OCI-LY3 (cell line): Measurements from ENCODE around the gene MCTP2.

Experiments
- CTCF ChIP-seq: fragments of 200-600, 300-600 bp; sonication (generic); IDR thresholded peaks from 2 replicates; pipeline ENCODE4 v1.5.1; 2014; ENCODE audit warnings: antibody characterized with exemption, low read length, low read depth
- EZH2phosphoT487 ChIP-seq: fragments of 200-600 bp; shearing (Covaris generic); IDR thresholded peaks from 2 replicates; pipeline ENCODE4 v1.6.1; 2018; ENCODE audit warnings: antibody characterized with exemption, mixed run types, low read depth

DNA sequence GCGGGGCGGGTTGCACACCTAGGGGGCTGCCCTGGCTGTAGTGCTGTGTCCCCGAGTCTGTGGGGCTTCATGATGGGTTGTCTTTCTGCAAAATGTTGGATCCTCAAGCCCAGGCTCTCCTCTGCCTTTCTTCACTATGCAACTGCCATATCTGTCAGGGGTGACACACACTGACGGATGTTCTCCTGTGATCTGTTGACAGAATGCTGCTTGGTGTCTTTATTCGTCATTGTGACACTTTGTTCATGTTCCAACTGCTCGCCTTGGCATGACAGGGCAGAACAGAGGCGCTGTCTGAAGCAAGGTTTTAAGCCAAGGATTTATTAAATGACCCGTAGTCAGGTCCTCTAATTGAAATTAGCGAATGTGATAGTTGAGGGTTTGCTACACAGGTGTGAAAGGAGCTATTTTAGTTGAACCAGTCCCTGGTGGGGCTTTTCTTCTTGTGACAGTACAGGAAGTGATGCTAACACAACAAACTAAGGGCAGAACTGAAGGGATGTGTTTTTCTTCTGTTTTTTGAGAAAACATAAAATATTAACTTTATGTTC lies 173.4 kb downstream of the MCTP2 start:
- no peak for TF ChIP-seq CTCF
- no peak for TF ChIP-seq EZH2phosphoT487
